C4-2B (cell line): ENCODE results near the gene CTNNA2.

Experiments used
- CTCF ChIP-seq: fragments of 450-650 bp; conservative IDR thresholded peaks from 2 replicates; pipeline ENCODE4 v1.5.1; 2017; ENCODE audit warnings: mild to moderate bottlenecking
- ZFX ChIP-seq: fragments of 450-650 bp; IDR thresholded peaks from 2 replicates; pipeline ENCODE4 v1.6.1; 2017

DNA sequence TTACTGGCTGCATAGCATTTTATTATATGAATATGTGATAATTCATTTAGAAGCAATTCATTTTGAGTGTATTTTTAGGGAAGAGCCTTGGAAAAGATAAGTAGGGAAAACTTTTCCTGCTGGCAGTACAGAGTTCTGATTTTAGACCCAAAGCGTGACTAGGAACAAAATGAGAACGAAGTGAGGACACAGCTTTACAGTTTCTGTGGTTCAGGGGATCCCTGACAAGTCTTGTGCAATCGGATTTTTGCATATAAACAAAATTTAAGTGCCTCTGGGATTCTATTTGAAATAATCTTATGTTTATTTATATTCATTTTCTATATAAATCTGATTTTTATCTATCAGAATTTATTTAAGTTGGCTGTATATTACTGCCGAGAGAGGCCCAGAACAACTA lies 402.6 kb downstream of the CTNNA2 start:
- TF ChIP-seq CTCF: no peak
- TF ChIP-seq ZFX: no peak
